Activated CD8-positive, alpha-beta memory T cell treated with anti-CD3 and anti-CD28 coated beads, Interleukin-2, amount 50 U/mL, for 1 hour (primary cell): ENCODE measurements around the gene PPP1R1C.
"Not testable (repeated sequence)": the region's sequence is repeated elsewhere in the genome, so short reads cannot be mapped to it uniquely, and the experiment has no call there.

ENCODE experiments used
- DNase-seq: peaks from one replicate; pipeline ENCODE4 v3.0.0-alpha.2; 2020; ENCODE audit errors: extremely low read depth

PPP1R1C gene

DNA sequence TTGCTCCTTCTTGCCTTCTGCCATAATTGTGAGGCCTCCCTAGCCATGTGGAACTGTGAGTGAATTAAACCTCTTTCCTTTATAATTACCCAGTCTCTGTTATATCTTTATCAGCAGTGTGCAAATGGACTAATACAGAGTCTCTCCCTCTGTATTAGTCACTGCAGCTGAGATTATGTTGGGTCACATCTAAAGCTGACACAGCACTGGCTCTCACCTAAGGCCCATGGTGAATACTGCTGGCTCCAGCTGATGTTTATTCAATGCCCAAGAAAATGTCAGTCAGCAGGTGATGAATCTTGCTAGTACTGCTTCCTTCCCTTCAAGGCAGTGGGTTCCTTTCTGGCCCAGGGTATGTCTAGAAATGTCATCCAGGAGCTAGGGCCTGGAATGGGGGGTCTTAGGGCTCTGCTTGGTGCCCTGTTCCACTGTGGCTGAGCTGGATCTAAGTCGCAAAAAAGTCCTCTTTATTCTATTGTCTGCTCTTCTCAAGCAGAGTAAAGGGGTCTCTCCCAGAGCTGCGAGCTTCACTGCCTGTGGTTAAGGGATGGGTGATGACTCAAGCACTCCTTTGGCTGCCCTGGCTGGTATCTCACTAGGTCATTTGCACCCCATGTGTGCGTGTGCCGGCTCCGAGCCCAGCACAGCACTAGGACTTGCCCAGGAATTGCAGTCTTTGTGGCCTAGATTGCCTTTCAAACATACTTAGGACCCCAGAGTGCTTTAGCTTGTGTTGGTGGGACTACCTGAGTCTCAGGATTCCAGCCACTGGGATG lies 29.9 kb downstream of the PPP1R1C start:
- DNase-seq = no peak

DNA sequence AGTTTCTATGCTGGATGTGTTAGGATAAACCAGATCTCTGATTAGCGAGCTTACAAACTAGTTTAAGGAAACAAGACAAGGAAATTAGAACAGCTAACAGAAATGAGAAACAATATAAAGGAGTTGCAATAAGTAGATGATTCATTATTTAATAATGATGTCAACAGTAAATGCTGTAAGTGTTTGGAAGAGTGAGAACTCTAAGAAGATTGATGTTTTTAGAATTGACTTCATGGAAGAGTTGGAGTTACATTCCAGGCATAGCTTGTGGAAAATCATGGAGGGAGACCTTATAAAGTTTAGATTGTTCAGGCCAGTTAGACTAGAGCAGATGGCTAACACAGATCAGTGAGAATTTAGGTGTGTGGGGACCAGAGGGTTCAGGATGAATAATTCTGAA lies 32.6 kb downstream of the PPP1R1C start:
- no peak for DNase-seq

DNA sequence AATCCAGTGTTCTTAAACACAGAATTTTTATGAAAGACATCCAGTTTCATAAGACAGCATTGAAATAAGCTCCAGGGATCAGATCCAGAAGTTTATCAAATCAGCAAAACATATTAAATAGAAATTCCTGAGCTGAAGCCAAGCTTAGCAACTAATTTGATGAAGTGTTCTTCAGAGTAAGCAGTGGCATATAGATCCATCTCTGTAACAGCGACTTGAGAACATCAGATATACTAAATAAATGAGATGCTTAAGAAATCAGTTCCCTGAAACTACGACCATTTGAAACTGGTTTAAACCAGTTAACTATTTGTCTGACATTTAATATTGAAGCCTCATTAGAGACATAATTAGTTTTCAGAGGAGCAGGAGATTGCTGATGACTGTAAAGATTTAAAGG lies 34.1 kb downstream of the PPP1R1C start:
- no peak for DNase-seq

DNA sequence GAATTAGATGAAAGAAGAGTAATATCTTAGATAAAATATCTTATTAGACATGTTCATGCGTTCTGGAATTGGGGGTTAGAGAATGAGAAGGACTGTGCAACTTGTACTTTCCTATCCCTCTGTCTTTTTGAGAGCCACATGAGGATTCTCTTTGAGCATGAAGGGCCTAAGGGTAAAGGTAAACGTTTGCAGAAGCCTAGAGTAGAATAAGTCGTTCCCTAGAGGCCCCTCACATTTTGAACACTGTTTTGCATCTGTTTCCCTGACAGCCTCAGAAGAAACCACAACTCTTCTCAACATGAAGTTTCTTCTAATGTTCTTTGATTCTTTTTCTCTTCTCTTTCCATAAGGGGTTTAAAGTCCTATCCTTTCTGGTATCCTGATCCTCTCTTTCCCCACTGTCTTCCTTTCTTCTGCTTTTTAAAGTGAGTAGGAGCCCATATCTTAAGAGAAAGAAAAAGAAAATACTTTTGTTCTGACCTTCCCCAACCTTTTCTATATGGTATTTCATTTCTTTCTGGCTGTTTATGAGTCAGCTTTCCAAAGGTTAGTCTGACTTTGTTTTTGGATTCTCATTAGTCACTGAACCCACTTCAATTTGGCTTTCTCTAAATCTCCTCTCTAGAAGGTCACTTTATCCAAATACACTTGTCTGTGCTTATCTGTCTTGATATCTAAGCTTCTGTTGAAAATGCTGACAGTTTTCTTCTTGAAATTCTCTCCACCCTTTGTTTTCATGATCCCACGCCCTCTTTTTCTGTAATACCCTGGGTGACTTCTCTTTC lies 34.8 kb downstream of the PPP1R1C start:
- DNase-seq = no peak

DNA sequence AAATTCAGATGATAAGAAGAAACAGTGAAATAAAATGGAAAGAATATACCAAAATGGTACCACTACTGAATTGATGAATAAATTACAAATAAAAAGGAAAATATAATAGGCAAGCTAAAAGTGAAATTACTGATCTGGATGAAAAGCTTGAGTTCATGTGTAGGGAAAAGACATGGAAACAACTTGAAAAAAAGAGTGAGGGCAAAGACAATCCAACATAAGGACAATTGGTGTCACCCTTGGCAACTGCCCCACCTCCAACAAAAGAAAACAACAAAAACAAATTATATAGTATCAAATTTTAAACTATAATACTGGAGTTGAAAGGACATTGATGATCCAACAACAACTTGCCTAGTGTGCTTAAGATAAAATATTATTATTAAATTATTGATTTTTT lies 37.6 kb downstream of the PPP1R1C start:
- no peak for DNase-seq

DNA sequence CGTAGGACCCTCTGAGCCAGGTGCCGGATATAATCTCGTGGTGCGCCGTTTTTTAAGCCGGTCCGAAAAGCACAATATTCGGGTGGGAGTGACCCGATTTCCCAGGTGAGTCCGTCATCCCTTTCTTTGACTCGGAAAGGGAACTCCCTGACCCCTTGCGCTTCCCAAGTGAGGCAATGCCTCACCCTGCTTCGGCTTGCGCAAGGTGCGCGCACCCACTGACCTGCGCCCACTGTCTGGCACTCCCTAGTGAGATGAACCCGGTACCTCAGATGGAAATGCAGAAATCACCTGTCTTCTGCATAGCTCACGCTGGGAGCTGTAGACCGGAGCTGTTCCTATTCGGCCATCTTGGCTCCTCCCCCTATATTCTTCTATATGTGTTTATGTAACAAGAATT lies 45.2 kb downstream of the PPP1R1C start:
- not testable (repeated sequence) for DNase-seq

DNA sequence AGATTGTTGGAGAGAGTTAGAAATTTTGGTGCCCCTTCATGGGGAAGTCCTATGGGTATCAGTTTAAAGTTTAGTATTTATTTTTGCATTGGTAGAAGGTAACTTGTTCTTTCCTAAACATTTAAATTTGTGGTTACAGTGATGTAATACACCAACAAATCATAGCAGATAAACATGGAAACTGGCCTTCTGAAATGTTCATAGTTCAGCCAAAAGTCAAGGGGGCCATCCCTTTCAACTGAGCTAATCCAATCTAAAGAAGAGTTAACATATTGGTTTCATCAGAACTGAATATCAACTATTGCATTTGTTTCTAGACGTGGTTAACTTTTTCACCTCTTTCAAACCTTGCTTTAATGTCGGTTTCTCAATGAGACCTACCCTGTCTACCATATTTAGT lies 46.3 kb downstream of the PPP1R1C start:
- no peak for DNase-seq

DNA sequence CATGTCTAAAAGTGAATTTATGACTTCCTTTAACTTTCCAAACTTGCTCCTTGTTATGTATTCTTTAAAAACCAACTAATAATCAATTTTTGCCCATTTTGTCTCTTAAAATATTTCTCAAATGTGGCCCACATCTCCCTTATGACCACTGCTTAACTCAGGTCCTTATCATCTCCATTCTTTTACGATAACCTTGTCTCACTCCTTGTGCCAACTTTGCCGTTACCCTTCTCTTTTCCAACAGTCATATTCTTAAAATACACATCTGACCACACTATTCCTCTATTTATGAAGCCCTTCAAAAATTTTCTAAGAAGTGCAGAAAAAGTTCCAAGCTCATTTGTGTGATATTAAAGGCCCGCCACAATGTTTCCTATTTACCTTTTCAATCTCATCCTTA lies 47.8 kb downstream of the PPP1R1C start:
- DNase-seq = no peak

DNA sequence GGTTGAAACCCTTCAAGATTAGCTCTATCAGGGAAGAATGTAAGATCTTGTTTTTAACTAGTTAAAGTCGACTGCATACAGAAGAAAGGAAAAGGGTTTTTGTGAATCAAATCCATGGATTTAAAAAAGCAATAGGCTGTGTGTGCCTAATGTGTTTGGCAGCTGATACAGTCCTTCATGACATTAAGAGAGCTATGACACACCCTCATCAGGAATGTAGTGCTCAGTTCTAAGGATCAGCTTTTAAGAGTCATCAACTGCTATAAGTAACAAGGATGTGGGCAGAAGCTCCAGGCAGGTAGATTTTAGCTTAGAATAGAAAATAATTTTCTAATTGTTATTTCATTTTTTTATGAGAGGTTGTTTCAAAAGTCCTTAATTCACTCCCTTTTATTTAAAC lies 52.9 kb downstream of the PPP1R1C start:
- DNase-seq = no peak

DNA sequence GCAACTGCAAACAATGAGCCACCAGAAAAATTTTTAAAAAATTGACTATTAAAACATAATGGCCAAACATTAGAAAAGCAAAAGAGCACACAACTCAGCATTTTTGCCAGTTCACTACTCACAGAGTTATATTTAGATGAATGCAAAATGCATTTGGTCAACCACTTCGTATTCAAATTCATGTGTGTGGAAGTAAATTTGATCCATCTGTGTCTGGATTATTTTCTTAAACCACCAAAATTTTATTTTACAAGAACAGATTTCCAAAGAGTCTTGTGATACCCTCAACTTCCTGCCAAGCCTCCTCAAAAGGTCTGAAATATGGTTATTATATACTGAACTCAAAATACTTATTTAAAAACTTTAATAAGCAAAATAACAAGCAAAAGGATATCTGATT lies 57.4 kb downstream of the PPP1R1C start:
- DNase-seq = no peak

DNA sequence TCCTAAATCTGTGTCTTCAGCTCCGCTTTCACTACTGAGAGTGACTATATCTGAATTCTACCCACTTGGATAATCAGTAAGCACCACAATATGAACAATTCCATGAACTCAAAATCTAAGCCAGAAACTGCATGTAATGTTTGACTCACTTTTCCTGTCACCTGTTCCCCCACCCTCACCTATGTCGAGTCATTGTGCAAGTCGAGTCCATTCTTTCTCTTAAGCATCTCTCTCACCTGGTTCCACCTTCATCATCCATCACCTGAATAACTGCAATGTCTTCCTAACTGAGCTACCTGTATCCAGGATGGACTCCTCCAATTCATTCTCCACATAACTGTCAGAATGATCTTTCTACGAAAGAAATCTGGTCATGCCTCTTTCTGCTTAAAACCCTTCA lies 58.2 kb downstream of the PPP1R1C start:
- DNase-seq = no peak

DNA sequence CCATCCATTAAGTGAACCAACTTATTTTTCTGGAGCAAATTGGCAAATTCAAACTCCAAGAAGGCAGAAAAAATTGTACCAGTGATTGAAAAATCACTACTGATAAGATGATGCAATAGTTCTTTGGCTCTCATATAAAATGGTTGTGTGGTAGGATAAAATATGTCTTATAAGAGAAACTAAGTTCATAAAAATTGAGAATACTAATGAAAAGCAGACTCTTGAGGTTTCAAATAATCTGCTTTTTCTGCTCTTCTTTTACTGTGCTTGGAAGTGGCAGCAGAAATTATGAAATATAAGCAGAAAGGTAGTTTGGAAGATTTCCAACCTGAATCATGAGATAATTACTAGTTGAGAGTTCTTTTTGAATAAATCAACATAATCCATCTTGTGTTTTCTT lies 61.9 kb downstream of the PPP1R1C start:
- DNase-seq = no peak

DNA sequence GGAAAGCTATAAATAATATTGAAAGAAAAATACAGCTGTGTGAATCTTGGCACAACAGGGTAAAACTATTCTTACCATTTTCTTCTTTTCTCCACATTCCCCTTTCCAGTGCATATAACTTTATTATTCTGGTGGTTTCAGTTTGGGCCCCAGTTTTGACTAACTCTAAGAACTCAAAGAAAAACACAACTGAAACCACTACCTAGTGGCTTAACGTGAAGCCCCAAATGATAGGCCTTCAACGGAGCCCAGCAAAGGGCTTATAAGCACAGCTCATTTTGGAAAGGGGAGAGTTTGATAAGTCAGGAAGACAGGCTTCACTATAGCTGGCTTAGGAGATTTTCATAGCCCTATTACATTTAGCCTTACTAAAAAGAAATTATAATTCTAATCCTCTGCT lies 62.4 kb downstream of the PPP1R1C start:
- DNase-seq = no peak

DNA sequence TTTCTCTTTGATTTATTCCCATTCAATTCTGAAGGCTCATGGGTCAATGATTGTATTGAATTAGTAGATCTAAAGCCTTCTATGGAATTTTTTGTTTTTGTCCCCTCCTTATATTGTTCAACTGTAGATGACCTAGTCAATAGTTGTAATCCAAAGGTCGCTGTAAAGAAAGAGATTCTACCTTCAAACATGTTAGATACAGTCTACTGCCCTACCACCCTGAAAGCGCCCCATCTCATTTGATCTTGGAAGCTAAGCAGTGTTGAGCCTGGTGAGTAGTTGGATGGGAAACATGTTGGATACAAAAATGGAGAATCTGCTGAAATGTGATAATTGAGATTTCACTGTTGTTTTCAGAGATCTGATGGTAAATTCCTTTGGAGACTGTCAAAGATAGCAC lies 63.0 kb downstream of the PPP1R1C start:
- DNase-seq = no peak

DNA sequence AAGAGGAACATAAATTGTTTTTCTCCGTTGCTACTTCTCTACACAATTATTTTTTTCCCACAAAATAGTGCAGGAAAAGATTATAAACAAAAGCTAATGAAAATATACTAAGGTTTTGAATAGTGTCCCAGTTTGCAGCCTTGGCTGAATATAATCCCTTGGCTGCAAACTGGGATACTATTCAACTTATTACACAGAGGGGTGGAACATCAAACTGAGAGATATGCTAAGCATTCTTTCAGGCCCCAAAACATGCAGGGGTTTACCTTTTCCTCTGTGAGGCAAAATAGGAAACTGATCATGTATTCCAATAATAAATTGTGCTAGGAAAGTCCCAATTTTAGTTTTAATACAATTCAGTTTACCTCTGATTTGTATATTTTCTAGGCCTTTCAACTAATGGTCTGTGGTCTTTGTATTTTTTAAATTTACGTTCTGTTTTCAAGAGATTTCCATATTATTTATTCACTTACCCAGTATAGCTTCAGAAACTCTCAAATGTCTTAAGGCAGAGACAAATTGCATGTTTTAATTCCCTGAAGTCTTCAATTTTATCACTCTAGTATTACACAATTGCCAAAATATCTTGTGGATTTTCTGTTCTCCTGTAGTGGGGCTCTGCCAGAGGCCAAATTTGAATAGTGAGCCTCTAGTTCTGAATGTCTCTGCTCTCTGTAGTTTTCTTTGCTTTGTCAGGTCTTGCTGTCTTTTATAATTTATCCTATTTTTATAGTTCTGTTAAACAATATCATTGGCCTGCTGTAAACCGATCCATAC lies 63.9 kb downstream of the PPP1R1C start:
- DNase-seq = no peak

DNA sequence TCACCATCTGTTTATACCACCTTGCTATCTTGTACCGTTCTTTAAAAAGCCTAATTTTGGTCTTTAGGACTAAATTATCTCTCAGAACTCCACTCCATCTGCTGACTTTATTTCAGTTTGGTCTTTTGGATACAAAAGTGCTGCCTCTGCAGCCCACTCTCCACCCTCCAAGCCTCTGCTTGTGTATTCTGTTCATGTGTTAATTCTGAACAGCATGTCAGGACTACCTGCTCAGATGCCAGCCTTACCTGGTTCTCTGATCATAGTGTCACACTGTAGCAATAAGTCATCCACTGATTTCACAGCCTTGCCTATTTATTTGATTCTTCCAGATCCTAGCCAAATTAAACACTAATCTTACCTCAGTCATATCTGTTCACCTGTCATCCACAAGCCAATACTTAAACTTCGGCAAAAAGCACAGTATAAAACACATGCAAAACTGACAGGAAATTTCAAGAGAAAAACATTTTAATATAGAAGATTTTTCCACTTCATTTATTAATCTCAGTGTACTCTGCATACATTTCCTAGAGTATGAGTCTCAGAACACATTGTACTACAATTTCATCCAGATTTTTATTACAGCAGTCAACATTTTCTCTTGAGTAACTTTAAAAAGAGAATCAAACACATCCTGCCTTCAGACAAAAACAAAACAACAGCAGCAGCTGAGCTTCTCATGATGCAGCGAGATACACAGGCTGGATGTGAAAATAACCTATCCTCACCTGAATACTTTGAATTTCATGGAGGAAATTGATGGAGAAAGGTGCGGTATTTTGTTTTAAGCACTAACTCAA lies 64.9 kb downstream of the PPP1R1C start:
- DNase-seq = no peak

DNA sequence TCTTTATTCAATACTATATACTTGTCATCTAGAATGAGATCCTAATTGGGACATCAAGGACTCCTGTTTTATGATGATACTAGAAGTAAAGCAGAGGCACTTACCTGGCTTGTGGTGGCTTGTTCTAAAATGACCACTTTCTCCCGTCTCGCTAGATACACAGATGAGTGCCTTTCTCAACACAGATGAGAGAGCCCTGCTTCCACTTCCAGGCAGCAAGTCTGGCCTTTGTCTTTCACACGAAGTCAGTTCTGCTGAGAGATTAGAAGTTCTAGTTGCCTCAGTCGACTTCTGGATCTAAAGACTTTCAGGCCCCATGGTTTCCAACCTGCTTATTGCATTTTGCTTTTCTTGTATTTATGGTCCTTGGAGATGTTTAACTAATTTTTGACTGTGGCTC lies 70.3 kb downstream of the PPP1R1C start:
- DNase-seq = no peak

DNA sequence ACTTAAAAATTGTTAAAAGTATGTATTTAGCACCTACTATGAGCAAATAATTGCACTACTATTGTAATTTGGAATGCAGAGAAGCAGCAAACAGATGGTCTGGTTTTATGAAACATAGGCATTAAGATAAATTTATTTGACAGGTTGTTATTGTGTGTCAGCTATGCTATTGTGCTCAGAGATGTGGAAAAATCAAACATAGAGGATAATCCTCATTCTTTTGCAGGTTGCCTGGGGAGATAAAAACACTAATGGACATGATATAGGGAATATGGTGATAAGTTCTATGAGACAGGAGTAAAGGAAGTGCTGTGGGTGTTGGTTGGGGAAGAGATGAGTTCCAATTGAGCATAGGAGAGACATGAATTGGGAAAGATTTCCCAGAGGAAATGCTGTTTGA lies 71.3 kb downstream of the PPP1R1C start:
- no peak for DNase-seq

DNA sequence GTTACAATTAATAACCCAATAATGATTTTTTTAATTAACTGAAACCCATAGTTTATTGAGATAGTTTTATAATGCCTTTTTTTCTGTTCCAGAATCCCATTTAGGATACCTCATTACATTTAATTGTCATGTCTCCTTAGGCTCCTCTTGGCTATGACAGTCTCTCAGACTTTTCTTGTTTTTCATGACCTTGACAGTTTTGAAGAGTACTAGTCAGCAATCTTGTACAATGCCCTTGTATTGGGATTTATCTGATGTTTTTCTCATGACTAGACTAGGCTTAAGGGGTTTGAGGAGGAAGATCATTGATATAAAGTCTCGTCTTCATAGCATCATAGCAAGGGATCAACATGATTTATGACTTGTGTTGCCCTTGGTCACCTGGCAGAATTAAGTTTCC lies 72.4 kb downstream of the PPP1R1C start:
- DNase-seq = no peak

DNA sequence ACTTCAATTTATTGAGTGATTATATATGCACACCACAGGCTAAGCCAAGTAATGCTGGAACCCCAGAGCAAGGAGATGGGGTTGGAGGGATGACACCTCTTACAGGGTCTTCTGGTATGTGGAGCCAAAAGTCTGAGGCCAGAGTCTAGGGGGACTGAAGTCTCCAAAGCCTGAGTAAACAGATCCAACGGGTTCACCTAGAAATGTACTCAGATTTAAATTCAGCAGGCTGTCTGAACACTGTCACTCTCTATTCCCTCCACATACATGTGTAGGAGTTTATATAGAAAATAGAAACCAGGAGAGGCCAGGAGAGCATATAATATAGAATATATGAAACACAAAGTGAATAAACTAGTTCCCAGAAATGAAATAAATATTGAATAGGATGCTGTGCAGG lies 76.1 kb downstream of the PPP1R1C start:
- DNase-seq = no peak

DNA sequence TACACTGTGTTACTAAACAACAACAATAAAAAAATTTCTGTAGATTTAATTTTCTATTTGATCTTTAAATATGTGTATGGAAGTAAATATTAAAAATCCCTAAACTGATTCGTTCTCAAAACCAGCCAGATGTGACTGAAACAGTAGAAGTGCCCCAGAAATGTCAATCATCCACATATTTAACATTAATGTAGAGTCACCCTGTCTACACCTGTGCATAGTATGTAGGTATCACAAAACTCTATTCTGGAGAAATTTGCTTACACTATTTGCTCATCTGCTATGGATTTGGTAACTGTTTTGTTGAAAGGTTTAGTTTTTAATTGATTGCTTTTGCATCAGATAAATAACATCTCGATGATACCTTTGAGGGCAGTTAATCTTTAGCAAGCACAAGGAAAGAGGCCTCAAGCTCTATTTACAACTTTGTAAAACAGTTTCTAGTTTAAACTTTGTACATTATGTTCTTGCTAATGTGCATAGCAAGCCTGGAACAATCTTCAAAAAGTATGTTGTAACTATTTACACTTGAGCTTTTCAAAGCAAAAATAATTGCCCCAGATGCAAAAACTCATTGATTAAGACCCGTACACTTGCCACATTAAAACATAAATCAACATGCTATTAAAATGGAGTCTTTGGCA lies 76.8 kb downstream of the PPP1R1C start:
- DNase-seq = no peak
